Measurements from ENCODE around the gene DNMBP.
"Not testable (repeated sequence)": the region's sequence is repeated elsewhere in the genome, so short reads cannot be mapped to it uniquely, and the experiment has no call there.

Gene DNMBP

GRCh38 chr10:99938563-99938962 lies 71.2 kb downstream of the DNMBP start:
- Histone ChIP-seq H3K4me3 (IDR thresholded peaks at IDR 0.05; ENCODE audit: insufficient read depth, low read depth, low read length) (no peak overlapping the region), H3K4me1 (ENCODE audit: low read depth, poor library complexity, severe bottlenecking) (no peaks in the 10 kb centered on the region), H3K4me2 (no peak overlapping the region), H3K27ac (no peak overlapping the region), H3K36me3 (ENCODE audit: insufficient read depth) (no peaks in the 10 kb centered on the region), H3K9ac (no peak overlapping the region), H3K27me3 (ENCODE audit: insufficient read depth, low read depth) (no peaks in the 10 kb centered on the region), H4K20me1 (ENCODE audit: insufficient read depth) (no peaks in the 10 kb centered on the region), H3K79me2 (ENCODE audit: insufficient read depth, low read depth) (no peaks in the 10 kb centered on the region), H2AFZ (ENCODE audit: low read depth) (no peak overlapping the region)
- no peak for TF ChIP-seq CTCF (conservative IDR thresholded peaks at IDR 0.05; ENCODE audit: low read depth, low read length)

GRCh38 chr10:99937630-99938029 lies 72.1 kb downstream of the DNMBP start:
- Histone ChIP-seq H3K9ac (no peak overlapping the region), H3K4me1 (ENCODE audit: low read depth, poor library complexity, severe bottlenecking) (no peaks in the 10 kb centered on the region), H3K27me3 (ENCODE audit: insufficient read depth, low read depth) (no peaks in the 10 kb centered on the region), H3K27ac (no peak overlapping the region), H3K4me2 (no peak overlapping the region), H3K79me2 (ENCODE audit: insufficient read depth, low read depth) (no peaks in the 10 kb centered on the region), H4K20me1 (ENCODE audit: insufficient read depth) (no peaks in the 10 kb centered on the region), H3K4me3 (IDR thresholded peaks at IDR 0.05; ENCODE audit: insufficient read depth, low read depth, low read length) (no peak overlapping the region), H2AFZ (ENCODE audit: low read depth) (no peak overlapping the region), H3K36me3 (ENCODE audit: insufficient read depth) (no peaks in the 10 kb centered on the region)
- TF ChIP-seq CTCF (conservative IDR thresholded peaks at IDR 0.05; ENCODE audit: low read depth, low read length) = no peak

- H3K36me3 ChIP-seq (ENCODE audit: insufficient read depth); H4K20me1 ChIP-seq (ENCODE audit: insufficient read depth); H3K4me2 ChIP-seq; H3K4me1 ChIP-seq (ENCODE audit: low read depth, poor library complexity, severe bottlenecking); H2AFZ ChIP-seq (ENCODE audit: low read depth); H3K9ac ChIP-seq; H3K79me2 ChIP-seq (ENCODE audit: insufficient read depth, low read depth); H3K4me3 ChIP-seq (IDR thresholded peaks at IDR 0.05; ENCODE audit: insufficient read depth, low read depth, low read length); H3K27ac ChIP-seq; H3K27me3 ChIP-seq (ENCODE audit: insufficient read depth, low read depth): not testable (repeated sequence)
Measured at GRCh38 chr10:99932203-99932957, 77.4 kb downstream of the DNMBP start.

GRCh38 chr10:99930731-99931550 lies 78.8 kb downstream of the DNMBP start:
- Histone ChIP-seq H3K27ac (no peak overlapping the region), H3K27me3 (ENCODE audit: insufficient read depth, low read depth) (no peaks in the 10 kb centered on the region), H3K4me1 (ENCODE audit: low read depth, poor library complexity, severe bottlenecking) (no peaks in the 10 kb centered on the region), H3K4me2 (no peak overlapping the region), H3K9ac (no peak overlapping the region), H3K36me3 (ENCODE audit: insufficient read depth) (no peaks in the 10 kb centered on the region), H3K79me2 (ENCODE audit: insufficient read depth, low read depth) (no peaks in the 10 kb centered on the region), H3K4me3 (IDR thresholded peaks at IDR 0.05; ENCODE audit: insufficient read depth, low read depth, low read length) (no peak overlapping the region), H4K20me1 (ENCODE audit: insufficient read depth) (no peaks in the 10 kb centered on the region), H2AFZ (ENCODE audit: low read depth) (no peak overlapping the region)
- TF ChIP-seq CTCF (conservative IDR thresholded peaks at IDR 0.05; ENCODE audit: low read depth, low read length) = no peak

GRCh38 chr10:99929360-99929759 lies 80.4 kb downstream of the DNMBP start:
- no peak overlapping the region for H3K4me3 ChIP-seq (IDR thresholded peaks at IDR 0.05; ENCODE audit: insufficient read depth, low read depth, low read length)
- TF ChIP-seq CTCF (conservative IDR thresholded peaks at IDR 0.05; ENCODE audit: low read depth, low read length) = no peak
- no peak overlapping the region for H2AFZ ChIP-seq (ENCODE audit: low read depth)
- H4K20me1 ChIP-seq (ENCODE audit: insufficient read depth) = no peaks in the 10 kb centered on the region
- H3K27me3 ChIP-seq (ENCODE audit: insufficient read depth, low read depth) = no peaks in the 10 kb centered on the region
- no peak overlapping the region for H3K27ac ChIP-seq
- H3K4me1 ChIP-seq (ENCODE audit: low read depth, poor library complexity, severe bottlenecking) = no peaks in the 10 kb centered on the region
- no peak overlapping the region for H3K4me2 ChIP-seq
- H3K9ac ChIP-seq = no peak overlapping the region
- no peaks in the 10 kb centered on the region for H3K36me3 ChIP-seq (ENCODE audit: insufficient read depth)
- no peaks in the 10 kb centered on the region for H3K79me2 ChIP-seq (ENCODE audit: insufficient read depth, low read depth)
